ENCODE data around the gene DICER1.

DNA sequence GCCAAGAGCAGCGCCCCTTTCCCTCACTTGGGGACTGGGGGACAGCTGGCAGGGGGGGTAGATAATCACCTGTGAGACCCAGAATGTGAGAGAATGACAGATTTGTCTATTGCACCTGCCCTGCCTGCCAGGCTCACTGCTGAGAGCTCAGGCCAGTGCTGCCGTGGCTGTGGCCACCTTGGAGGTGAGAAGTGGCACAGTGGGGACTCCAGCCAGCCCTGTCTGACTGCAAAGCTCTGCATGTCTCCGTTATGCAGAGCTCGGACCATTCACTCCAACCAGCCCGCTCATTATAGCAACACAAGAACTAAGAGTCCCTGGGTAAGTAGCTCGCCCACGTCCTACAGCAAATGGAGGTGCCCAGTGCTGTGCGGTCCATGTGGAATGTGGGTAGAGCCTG is 88.8 kb downstream of the DICER1 start:
- no peak for TF ChIP-seq GATA2 (IDR thresholded peaks at IDR 0.05; ENCODE audit: low read depth, low read length)
- TF ChIP-seq GATA3 (IDR thresholded peaks at IDR 0.05; ENCODE audit: low read depth, low read length): no peak

Measured in SH-SY5Y (cell line).